HEK293 (cell line): ENCODE data around the gene USP21.

Experiments
- HOXA7 ChIP-seq: sonication (generic); formaldehyde crosslinking; IDR thresholded peaks from 2 replicates; pipeline ENCODE4 v1.8.1; 2022; ENCODE audit warnings: missing genetic modification reagents, borderline replicate concordance
- KLF10 ChIP-seq: fragments of 450-650 bp; IDR thresholded peaks from 2 replicates; pipeline ENCODE4 v1.5.1; 2018; ENCODE audit warnings: missing biosample characterization, mild to moderate bottlenecking, missing genetic modification characterization
- KLF7 ChIP-seq: fragments of 450-650 bp; formaldehyde crosslinking; IDR thresholded peaks from 2 replicates; pipeline ENCODE4 v1.5.1; 2016; ENCODE audit warnings: missing biosample characterization, missing genetic modification characterization, borderline replicate concordance
- SP7 ChIP-seq: fragments of 450-650 bp; formaldehyde crosslinking; IDR thresholded peaks from 2 replicates; pipeline ENCODE4 v1.5.1; 2016; ENCODE audit warnings: missing biosample characterization, missing genetic modification characterization
- TF ChIP-seq, protein P1 (sequence below): fragments of 450-650 bp; formaldehyde crosslinking; IDR thresholded peaks from 2 replicates; pipeline ENCODE4 v1.5.1; 2016; ENCODE audit warnings: missing biosample characterization, missing genetic modification characterization
- TF ChIP-seq, protein P2 (sequence below): fragments of 450-650 bp; formaldehyde crosslinking; conservative IDR thresholded peaks from 2 replicates; pipeline ENCODE4 v1.5.1; 2016; ENCODE audit warnings: low read depth, missing biosample characterization, missing genetic modification characterization
- TF ChIP-seq, protein P3 (sequence below): fragments of 450-650 bp; formaldehyde crosslinking; IDR thresholded peaks from 2 replicates; pipeline ENCODE4 v1.5.1; 2017; ENCODE audit warnings: missing biosample characterization, missing genetic modification characterization

DNA sequence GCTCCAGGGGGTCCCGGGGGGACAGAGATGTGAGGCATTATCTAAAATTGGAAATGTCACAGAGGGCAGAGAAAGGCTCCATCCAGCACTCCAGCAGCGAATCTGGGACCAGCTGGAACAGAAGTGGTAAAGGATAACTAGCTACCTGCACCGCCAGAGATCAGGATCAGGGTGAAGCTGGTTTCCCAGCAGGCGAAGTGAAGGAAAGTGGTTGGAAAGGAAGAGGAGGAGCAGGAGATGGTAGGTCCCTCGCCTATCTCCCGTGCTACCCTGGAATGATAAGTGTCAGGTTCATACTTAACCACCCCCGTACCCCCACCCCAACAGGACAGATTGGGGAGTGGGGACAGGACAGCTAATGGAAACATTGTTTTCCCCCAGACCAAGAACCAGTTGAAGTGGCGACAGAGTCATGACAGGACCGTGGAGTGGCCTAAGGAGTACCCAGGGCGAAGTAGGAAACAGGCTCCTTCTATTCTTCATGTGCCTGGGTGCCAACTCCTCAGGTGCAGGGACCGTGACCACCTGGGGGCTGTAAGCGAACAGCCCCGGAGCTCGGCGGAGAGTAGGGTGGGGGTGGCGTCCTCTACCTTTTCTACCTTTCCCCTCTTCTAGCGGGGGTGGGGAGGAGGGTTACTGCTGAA lies 17.3 kb downstream of the USP21 start:
- TF ChIP-seq, protein P1, sequence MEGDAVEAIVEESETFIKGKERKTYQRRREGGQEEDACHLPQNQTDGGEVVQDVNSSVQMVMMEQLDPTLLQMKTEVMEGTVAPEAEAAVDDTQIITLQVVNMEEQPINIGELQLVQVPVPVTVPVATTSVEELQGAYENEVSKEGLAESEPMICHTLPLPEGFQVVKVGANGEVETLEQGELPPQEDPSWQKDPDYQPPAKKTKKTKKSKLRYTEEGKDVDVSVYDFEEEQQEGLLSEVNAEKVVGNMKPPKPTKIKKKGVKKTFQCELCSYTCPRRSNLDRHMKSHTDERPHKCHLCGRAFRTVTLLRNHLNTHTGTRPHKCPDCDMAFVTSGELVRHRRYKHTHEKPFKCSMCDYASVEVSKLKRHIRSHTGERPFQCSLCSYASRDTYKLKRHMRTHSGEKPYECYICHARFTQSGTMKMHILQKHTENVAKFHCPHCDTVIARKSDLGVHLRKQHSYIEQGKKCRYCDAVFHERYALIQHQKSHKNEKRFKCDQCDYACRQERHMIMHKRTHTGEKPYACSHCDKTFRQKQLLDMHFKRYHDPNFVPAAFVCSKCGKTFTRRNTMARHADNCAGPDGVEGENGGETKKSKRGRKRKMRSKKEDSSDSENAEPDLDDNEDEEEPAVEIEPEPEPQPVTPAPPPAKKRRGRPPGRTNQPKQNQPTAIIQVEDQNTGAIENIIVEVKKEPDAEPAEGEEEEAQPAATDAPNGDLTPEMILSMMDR (tag by site-specific recombination) = no peak
- TF ChIP-seq, protein P2, sequence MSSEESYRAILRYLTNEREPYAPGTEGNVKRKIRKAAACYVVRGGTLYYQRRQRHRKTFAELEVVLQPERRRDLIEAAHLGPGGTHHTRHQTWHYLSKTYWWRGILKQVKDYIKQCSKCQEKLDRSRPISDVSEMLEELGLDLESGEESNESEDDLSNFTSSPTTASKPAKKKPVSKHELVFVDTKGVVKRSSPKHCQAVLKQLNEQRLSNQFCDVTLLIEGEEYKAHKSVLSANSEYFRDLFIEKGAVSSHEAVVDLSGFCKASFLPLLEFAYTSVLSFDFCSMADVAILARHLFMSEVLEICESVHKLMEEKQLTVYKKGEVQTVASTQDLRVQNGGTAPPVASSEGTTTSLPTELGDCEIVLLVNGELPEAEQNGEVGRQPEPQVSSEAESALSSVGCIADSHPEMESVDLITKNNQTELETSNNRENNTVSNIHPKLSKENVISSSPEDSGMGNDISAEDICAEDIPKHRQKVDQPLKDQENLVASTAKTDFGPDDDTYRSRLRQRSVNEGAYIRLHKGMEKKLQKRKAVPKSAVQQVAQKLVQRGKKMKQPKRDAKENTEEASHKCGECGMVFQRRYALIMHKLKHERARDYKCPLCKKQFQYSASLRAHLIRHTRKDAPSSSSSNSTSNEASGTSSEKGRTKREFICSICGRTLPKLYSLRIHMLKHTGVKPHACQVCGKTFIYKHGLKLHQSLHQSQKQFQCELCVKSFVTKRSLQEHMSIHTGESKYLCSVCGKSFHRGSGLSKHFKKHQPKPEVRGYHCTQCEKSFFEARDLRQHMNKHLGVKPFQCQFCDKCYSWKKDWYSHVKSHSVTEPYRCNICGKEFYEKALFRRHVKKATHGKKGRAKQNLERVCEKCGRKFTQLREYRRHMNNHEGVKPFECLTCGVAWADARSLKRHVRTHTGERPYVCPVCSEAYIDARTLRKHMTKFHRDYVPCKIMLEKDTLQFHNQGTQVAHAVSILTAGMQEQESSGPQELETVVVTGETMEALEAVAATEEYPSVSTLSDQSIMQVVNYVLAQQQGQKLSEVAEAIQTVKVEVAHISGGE (tag by site-specific recombination) = no peak
- TF ChIP-seq SP7 (tag by site-specific recombination) (no peak), KLF7 (tag by site-specific recombination) (no peak), KLF10 (tag by site-specific recombination) (no peak), HOXA7 (CRISPR knock-in tag) (no peak)
- TF ChIP-seq, protein P3, sequence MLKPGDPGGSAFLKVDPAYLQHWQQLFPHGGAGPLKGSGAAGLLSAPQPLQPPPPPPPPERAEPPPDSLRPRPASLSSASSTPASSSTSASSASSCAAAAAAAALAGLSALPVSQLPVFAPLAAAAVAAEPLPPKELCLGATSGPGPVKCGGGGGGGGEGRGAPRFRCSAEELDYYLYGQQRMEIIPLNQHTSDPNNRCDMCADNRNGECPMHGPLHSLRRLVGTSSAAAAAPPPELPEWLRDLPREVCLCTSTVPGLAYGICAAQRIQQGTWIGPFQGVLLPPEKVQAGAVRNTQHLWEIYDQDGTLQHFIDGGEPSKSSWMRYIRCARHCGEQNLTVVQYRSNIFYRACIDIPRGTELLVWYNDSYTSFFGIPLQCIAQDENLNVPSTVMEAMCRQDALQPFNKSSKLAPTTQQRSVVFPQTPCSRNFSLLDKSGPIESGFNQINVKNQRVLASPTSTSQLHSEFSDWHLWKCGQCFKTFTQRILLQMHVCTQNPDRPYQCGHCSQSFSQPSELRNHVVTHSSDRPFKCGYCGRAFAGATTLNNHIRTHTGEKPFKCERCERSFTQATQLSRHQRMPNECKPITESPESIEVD (tag by site-specific recombination) = no peak
